Naive thymus-derived CD4-positive, alpha-beta T cell (primary cell): ENCODE measurements around the gene ZCCHC13. TPM values are rescaled to one million over a fixed set of nuclear protein-coding genes. Genes with fewer than 3 reads are reported as not detected.
"Not testable (repeated sequence)": the region's sequence is repeated elsewhere in the genome, so short reads cannot be mapped to it uniquely, and the experiment has no call there.

Source experiments
- ATAC-seq: fragments of 150-1000 bp; cut with Tn5 transposase; 2 replicates; pipeline ENCODE4 v1.10.0; 2021; ENCODE audit warnings: mild to moderate bottlenecking, moderate library complexity
- CTCF ChIA-PET: fragments of 350-600 bp; sonication (Branson Sonifier 250); formaldehyde crosslinking; loops from one replicate; lab custom pipeline; 2021; ENCODE audit warnings: antibody characterized with exemption; lab: Charles Lee
- POLR2A ChIA-PET: fragments of 350-600 bp; sonication (Branson Sonifier 250); formaldehyde crosslinking; loops from one replicate; lab custom pipeline; 2021; ENCODE audit warnings: antibody characterized with exemption, inconsistent platforms; lab: Charles Lee
- DNase-seq, 9 donors: peaks; one replicate each; pipeline versions ENCODE4 v3.0.0 to v3.0.0-alpha.2; 2020 to 2022; ENCODE audit warnings: mixed read lengths in 1 of 9
- H3K27ac ChIP-seq: one replicate; pipeline ENCODE4 v1.7.0; 2013; ENCODE audit warnings: mild to moderate bottlenecking, low read depth, low read length, moderate library complexity
- H3K27me3 ChIP-seq, 2 donors: one replicate each; pipeline ENCODE4 v1.7.0; 2013; ENCODE audit warnings: low read length in 2 of 2, mild to moderate bottlenecking in 2 of 2, moderate library complexity in 2 of 2; ENCODE audit not compliant: control insufficient read depth in 2 of 2, insufficient read depth in 2 of 2
- H3K36me3 ChIP-seq, 3 experiments: 1 replicate in 2 of 3; 2 replicates in 1 of 3; pipeline ENCODE4 v1.7.0; 2013; ENCODE audit warnings: low read length in 3 of 3, mild to moderate bottlenecking in 3 of 3, moderate library complexity in 1 of 3; ENCODE audit not compliant: insufficient read depth in 3 of 3, control insufficient read depth in 2 of 3
- H3K4me1 ChIP-seq, 2 donors: one replicate each; pipeline ENCODE4 v1.7.0; 2013; ENCODE audit warnings: low read length in 2 of 2, mild to moderate bottlenecking in 2 of 2, moderate library complexity in 1 of 2; ENCODE audit not compliant: control insufficient read depth in 2 of 2, insufficient read depth in 2 of 2
- H3K4me3 ChIP-seq: 2 replicates; pipeline ENCODE4 v1.7.0; 2013; ENCODE audit warnings: mild to moderate bottlenecking, low read length
- H3K9me3 ChIP-seq, 3 experiments: 1 replicate in 2 of 3; 2 replicates in 1 of 3; pipeline ENCODE4 v1.7.0; 2013; ENCODE audit warnings: low read length in 3 of 3; ENCODE audit not compliant: control insufficient read depth in 2 of 3
- H3K27ac Mint-ChIP-seq, 9 donors: one replicate each; pipeline ENCODE4 v1.8.0; 2020 to 2022; ENCODE audit warnings: mixed read lengths in 9 of 9, mild to moderate bottlenecking in 8 of 9, moderate library complexity in 5 of 9, inconsistent platforms in 2 of 9
- H3K27me3 Mint-ChIP-seq, 5 donors: one replicate each; pipeline ENCODE4 v1.8.0; 2021 to 2022; ENCODE audit warnings: mixed read lengths in 5 of 5, mild to moderate bottlenecking in 1 of 5
- H3K36me3 Mint-ChIP-seq, 5 donors: one replicate each; pipeline ENCODE4 v1.8.0; 2020 to 2022; ENCODE audit warnings: mixed read lengths in 5 of 5, mild to moderate bottlenecking in 3 of 5, inconsistent platforms in 1 of 5
- H3K4me1 Mint-ChIP-seq, 7 donors: one replicate each; pipeline ENCODE4 v1.8.0; 2020 to 2022; ENCODE audit warnings: mixed read lengths in 7 of 7, mild to moderate bottlenecking in 3 of 7, inconsistent platforms in 1 of 7
- H3K4me3 Mint-ChIP-seq, 10 donors: one replicate each; pipeline ENCODE4 v1.8.0; 2020 to 2022; ENCODE audit warnings: mild to moderate bottlenecking in 10 of 10, mixed read lengths in 10 of 10, moderate library complexity in 6 of 10, inconsistent platforms in 2 of 10
- H3K9me3 Mint-ChIP-seq, 11 donors: one replicate each; pipeline ENCODE4 v1.8.0; 2020 to 2022; ENCODE audit warnings: mixed read lengths in 11 of 11, mild to moderate bottlenecking in 4 of 11, inconsistent platforms in 1 of 11, moderate library complexity in 1 of 11
- intact Hi-C, 2 donors: fragments of 100-400 bp; cut with micrococcal nuclease; formaldehyde crosslinking; loops; one replicate each; pipeline ENCODE4 v1.15.1; 2023
- polyA plus RNA-seq, 2 donors: library from polyadenylated mRNA; unstranded; fragments of 300-500 nt; fragmentation: Illumina TruSeq; gene quantifications; one replicate each; pipeline ENCODE4 v1.2.3, GENCODE V29; 2021
- total RNA-seq, 6 experiments: library from RNA in 5 of 6; stranded (reverse) in 5 of 6; gene quantifications; 1 replicate in 5 of 6; 2 replicates in 1 of 6; pipeline ENCODE4 v1.2.3 and lab custom pipeline; 2021 to 2026

The ZCCHC13 gene
- total and polyA plus RNA-seq, 7 experiments from 2014 or later = not detected

GRCh38 chrX:74325130-74326059 is 21.4 kb downstream of the ZCCHC13 start:
- H3K27ac ChIP-seq = no peak overlapping the region
- Mint-ChIP-seq H3K27me3 (no peaks in the 10 kb centered on the region), H3K4me3 (no peak overlapping the region), H3K36me3 (no peaks in the 10 kb centered on the region), H3K27ac (no peak overlapping the region), H3K9me3 (no peaks in the 10 kb centered on the region), H3K4me1 (peaks cover 0 to 1% (median 0%) of the 10 kb centered on the region in 7 donors)
- H3K4me3 ChIP-seq = no peak overlapping the region
- ChIA-PET CTCF (interaction anchor here (0.6 to 1.4 kb wide), 2 partner anchors 29 to 50 kb away, joined by 3 read pairs; no protein-coding TSS in a partner anchor), POLR2A (no interaction called here)
- H3K27me3 ChIP-seq = no peaks in the 10 kb centered on the region
- H3K4me1 ChIP-seq = no peaks in the 10 kb centered on the region
- DNase-seq (peak in 1 of 9 donors; percentile 1), ATAC-seq (no peak)
- intact Hi-C loops = no loop called here
- no peaks in the 10 kb centered on the region for H3K9me3 ChIP-seq
- H3K36me3 ChIP-seq = no peaks in the 10 kb centered on the region

DNA sequence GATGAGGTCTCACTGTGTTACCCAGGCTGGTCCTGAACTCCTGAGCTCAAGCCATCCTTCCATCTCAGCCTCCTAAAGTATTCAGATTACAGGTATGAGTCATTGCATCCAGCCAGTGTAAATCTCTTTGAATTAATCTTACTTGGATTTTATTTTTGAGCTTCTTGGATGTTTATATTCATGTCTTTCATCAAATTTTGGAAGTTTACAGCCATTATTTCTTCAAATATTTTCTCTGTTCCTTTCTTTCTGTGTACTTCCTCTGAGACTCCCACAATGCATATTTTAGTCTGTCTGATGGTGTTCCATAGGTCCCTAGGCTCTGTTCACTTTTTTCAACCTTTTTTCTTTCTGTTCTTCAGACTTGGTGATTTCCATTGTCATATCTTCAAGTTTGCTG is 34.9 kb downstream of the ZCCHC13 start:
- H3K27me3 ChIP-seq = no peaks in the 10 kb centered on the region
- DNase-seq = no peak
- no peak overlapping the region for H3K4me3 ChIP-seq
- no peak overlapping the region for H3K27ac ChIP-seq
- peaks cover 0 to 8% (median 4%) of the 10 kb centered on the region in 5 donors for H3K27me3 Mint-ChIP-seq
- ChIA-PET POLR2A (no interaction called here), CTCF (no interaction called here)
- no peaks in the 10 kb centered on the region for H3K9me3 ChIP-seq
- H3K4me1 Mint-ChIP-seq = peaks cover 0 to 2% (median under 1%) of the 10 kb centered on the region in 7 donors
- H3K4me3 Mint-ChIP-seq = no peak overlapping the region
- H3K4me1 ChIP-seq = no peaks in the 10 kb centered on the region
- no peaks in the 10 kb centered on the region for H3K36me3 Mint-ChIP-seq
- ATAC-seq = no peak
- H3K27ac Mint-ChIP-seq = peak overlapping the region in 1 of 9 donors; percentile 23
- peaks cover 0 to 5% (median 2%) of the 10 kb centered on the region in 11 donors for H3K9me3 Mint-ChIP-seq
- no peaks in the 10 kb centered on the region for H3K36me3 ChIP-seq
- intact Hi-C loops = no loop called here

DNA sequence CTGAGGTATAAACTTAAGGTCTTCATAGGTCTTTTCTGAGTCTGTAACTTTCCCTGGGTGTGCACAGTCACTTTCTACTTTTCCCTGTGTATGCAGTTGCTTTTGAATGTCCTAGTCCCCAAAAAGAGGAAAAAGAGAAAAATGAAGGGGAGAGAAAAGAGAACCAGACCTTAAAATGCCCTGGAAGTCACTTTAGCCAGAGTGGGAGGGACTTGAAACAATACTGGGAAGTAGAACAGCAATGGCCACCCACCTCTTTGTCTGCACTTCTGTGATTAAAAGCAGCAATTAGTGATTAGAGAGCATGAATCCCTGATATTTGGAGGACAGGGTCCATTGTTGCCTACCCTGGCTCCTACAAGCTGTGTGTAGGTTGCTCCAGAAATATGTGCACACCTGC is 36.1 kb downstream of the ZCCHC13 start:
- intact Hi-C loops = loop anchor here (10.0 kb wide), 2 partner anchors 105 to 205 kb away; no protein-coding TSS in a partner anchor

DNA sequence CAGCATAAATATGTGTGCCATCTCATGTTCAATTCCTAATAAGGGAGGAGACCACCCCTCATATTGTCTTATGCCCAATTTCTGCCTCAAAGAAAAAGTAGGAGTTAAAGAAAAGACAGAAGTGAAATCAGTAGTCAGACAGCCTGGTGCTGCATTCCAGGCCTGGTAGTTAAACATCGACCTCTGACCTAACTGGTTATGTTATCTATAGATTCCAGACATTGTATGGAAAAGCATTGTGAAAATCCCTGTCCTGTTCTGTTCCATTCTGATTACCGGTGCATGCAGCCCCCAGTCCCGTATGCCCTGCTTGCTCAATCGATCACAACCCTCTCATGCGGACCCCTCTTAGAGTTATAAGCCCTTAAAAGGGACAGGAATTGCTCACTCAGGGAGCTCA is 38.2 kb downstream of the ZCCHC13 start:
- ATAC-seq, POLR2A ChIA-PET, H3K4me1 Mint-ChIP-seq, H3K27me3 Mint-ChIP-seq, H3K4me1 ChIP-seq, H3K9me3 Mint-ChIP-seq, H3K4me3 Mint-ChIP-seq, H3K27me3 ChIP-seq, H3K27ac Mint-ChIP-seq, H3K36me3 ChIP-seq, H3K27ac ChIP-seq, CTCF ChIA-PET, H3K36me3 Mint-ChIP-seq, H3K4me3 ChIP-seq, DNase-seq, H3K9me3 ChIP-seq: not testable (repeated sequence)
- intact Hi-C loops = loop anchor here (10.0 kb wide), 2 partner anchors 107 to 207 kb away; no protein-coding TSS in a partner anchor

More for the DNA sequence above, 36.1 kb downstream of the ZCCHC13 start:
- no peaks in the 10 kb centered on the region for H3K4me1 ChIP-seq
- Mint-ChIP-seq H3K27me3 (peaks cover 0 to 8% (median 4%) of the 10 kb centered on the region in 5 donors), H3K9me3 (peaks cover 0 to 5% (median 2%) of the 10 kb centered on the region in 11 donors), H3K4me1 (peaks cover 0 to 5% (median 3%) of the 10 kb centered on the region in 7 donors), H3K27ac (no peak overlapping the region), H3K4me3 (no peak overlapping the region), H3K36me3 (no peaks in the 10 kb centered on the region)
- H3K36me3 ChIP-seq = no peaks in the 10 kb centered on the region
- ChIA-PET CTCF (interaction anchor here (0.7 kb wide), 1 partner anchor 48 kb away, joined by 3 read pairs; no protein-coding TSS in a partner anchor), POLR2A (no interaction called here)
- ATAC-seq = no peak
- H3K27me3 ChIP-seq = no peaks in the 10 kb centered on the region
- DNase-seq = no peak
- no peaks in the 10 kb centered on the region for H3K9me3 ChIP-seq
- no peak overlapping the region for H3K27ac ChIP-seq
- H3K4me3 ChIP-seq = no peak overlapping the region

DNA sequence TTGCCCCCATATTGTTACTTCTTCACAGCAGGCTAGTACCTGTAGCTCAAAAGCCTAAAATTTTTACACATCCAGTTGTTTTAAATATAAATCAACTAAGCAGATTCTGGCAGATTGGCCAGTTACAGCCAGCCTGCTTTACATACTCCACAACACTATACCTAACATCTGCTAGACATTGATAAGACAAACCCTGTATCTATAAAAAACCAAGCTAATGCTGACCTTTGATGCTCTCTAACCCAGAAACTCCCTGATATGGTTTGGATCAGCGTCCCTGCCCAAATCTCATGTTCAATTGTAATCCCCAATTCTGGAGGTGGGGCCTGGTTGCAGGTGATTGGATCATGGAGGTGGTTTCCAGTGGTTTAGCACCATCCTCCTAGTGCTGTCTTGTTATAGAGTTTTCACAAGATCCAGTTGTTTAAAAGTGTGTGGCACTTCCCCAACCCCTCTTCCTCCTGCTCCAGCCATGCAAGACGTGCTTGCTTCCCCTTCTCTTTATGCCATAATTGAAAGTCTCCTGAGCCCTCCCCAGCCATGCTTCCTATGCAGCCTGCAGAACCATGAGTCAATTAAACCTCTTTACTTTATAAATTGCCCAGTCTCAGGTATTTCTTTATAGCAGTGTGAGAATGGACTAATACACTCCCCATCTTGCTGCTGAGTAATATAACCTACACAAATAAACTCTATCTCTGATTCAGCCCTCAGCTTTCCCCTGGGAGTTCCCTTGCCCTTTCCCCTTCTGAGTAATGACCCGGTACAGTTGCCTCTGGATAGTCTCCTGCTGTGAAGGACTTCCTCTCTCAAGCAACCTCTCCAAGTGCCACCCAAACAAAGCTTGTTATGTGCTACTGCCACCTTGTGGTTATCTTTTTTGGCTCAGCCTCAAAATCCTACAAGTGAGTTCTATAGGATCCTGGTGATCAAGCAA is 39.6 kb downstream of the ZCCHC13 start:
- Histone ChIP-seq H3K27me3 (no peaks in the 10 kb centered on the region), H3K27ac (no peak overlapping the region), H3K36me3 (no peaks in the 10 kb centered on the region), H3K9me3 (no peaks in the 10 kb centered on the region), H3K4me1 (no peaks in the 10 kb centered on the region), H3K4me3 (no peak overlapping the region)
- Mint-ChIP-seq H3K9me3 (peaks cover 0 to 5% (median 2%) of the 10 kb centered on the region in 11 donors), H3K4me3 (no peak overlapping the region), H3K27ac (peak overlapping the region in 1 of 9 donors; percentile 37), H3K36me3 (no peaks in the 10 kb centered on the region), H3K4me1 (peaks cover 0 to 5% (median 3%) of the 10 kb centered on the region in 7 donors), H3K27me3 (peaks cover 0 to 4% (median 4%) of the 10 kb centered on the region in 5 donors)
- DNase-seq (peak in 8 of 9 donors; percentile 17 to 59 (median 44)), ATAC-seq (peak; percentile 82)
- intact Hi-C loops = loop anchor here (1.0 to 10.0 kb wide), 9 partner anchors 51 to 488 kb away; no protein-coding TSS in a partner anchor
- POLR2A ChIA-PET = no interaction called here
- CTCF ChIA-PET = interaction anchor here (0.6 kb wide), 1 partner anchor 399 kb away, joined by 3 read pairs; no protein-coding TSS in a partner anchor

GRCh38 chrX:74344280-74344622 is 40.3 kb downstream of the ZCCHC13 start:
- intact Hi-C loops = loop anchor here (1.0 to 10.0 kb wide), 9 partner anchors 51 to 489 kb away; no protein-coding TSS in a partner anchor
- H3K36me3 Mint-ChIP-seq = no peaks in the 10 kb centered on the region
- H3K4me3 Mint-ChIP-seq = no peak overlapping the region
- ChIA-PET POLR2A (no interaction called here), CTCF (interaction anchor here (0.6 kb wide), 1 partner anchor 400 kb away, joined by 3 read pairs; no protein-coding TSS in a partner anchor)
- ATAC-seq (no peak), DNase-seq (no peak)
- peaks cover 0 to 5% (median 3%) of the 10 kb centered on the region in 7 donors for H3K4me1 Mint-ChIP-seq
- peaks cover 0 to 4% (median 0%) of the 10 kb centered on the region in 5 donors for H3K27me3 Mint-ChIP-seq
- no peaks in the 10 kb centered on the region for H3K27me3 ChIP-seq
- no peak overlapping the region for H3K27ac Mint-ChIP-seq
- peaks cover 0 to 4% (median 0%) of the 10 kb centered on the region in 11 donors for H3K9me3 Mint-ChIP-seq
- H3K4me3 ChIP-seq = no peak overlapping the region
- H3K36me3 ChIP-seq = no peaks in the 10 kb centered on the region
- no peaks in the 10 kb centered on the region for H3K4me1 ChIP-seq
- H3K9me3 ChIP-seq = no peaks in the 10 kb centered on the region
- H3K27ac ChIP-seq = no peak overlapping the region
